H9 (cell line): ENCODE results near the gene DDRGK1. TPM values are rescaled to one million over a fixed set of nuclear protein-coding genes. Genes with fewer than 3 reads are reported as not detected.

ENCODE experiments used
- DNase-seq: peaks from one replicate; pipeline ENCODE4 v3.0.0-alpha.2; 2017
- H2AFZ ChIP-seq: one replicate; pipeline ENCODE4 v1.6.1; 2013; ENCODE audit warnings: mild to moderate bottlenecking, low read length, control low read depth, moderate library complexity
- H2AK5ac ChIP-seq: 2 replicates; pipeline ENCODE4 v1.6.1; 2013; ENCODE audit warnings: low read length, control low read depth, mixed read lengths; ENCODE audit not compliant: insufficient read length
- H2BK120ac ChIP-seq: one replicate; pipeline ENCODE4 v1.6.1; 2013; ENCODE audit warnings: low read depth, mild to moderate bottlenecking, low read length, control low read depth, inconsistent platforms; ENCODE audit not compliant: poor library complexity, severe bottlenecking
- H2BK12ac ChIP-seq: 2 replicates; pipeline ENCODE4 v1.6.1; 2013; ENCODE audit warnings: low read length, control low read depth, mixed read lengths, low read depth; ENCODE audit not compliant: insufficient read length
- H2BK15ac ChIP-seq: 2 replicates; pipeline ENCODE4 v1.6.1; 2013; ENCODE audit warnings: low read depth, low read length, control low read depth
- H2BK20ac ChIP-seq: one replicate; pipeline ENCODE4 v1.6.1; 2013; ENCODE audit warnings: low read depth, mild to moderate bottlenecking, low read length, control low read depth, inconsistent platforms; ENCODE audit not compliant: poor library complexity, severe bottlenecking
- H2BK5ac ChIP-seq: 2 replicates; pipeline ENCODE4 v1.6.1; 2013; ENCODE audit warnings: low read length, control low read depth, mixed read lengths; ENCODE audit not compliant: insufficient read length
- H3K14ac ChIP-seq: 2 replicates; pipeline ENCODE4 v1.6.1; 2013; ENCODE audit warnings: low read length, control low read depth; ENCODE audit not compliant: insufficient read depth
- H3K18ac ChIP-seq: 2 replicates; pipeline ENCODE4 v1.6.1; 2013; ENCODE audit warnings: low read depth, mild to moderate bottlenecking, mixed read lengths, low read length, control low read depth; ENCODE audit not compliant: insufficient read length
- H3K23ac ChIP-seq: 2 replicates; pipeline ENCODE4 v1.6.1; 2013; ENCODE audit warnings: low read length, control low read depth, mixed read lengths, low read depth; ENCODE audit not compliant: insufficient read length
- H3K23me2 ChIP-seq: 2 replicates; pipeline ENCODE4 v1.6.1; 2013; ENCODE audit warnings: low read depth, mild to moderate bottlenecking, mixed read lengths, low read length, control low read depth; ENCODE audit not compliant: insufficient read length, poor library complexity, severe bottlenecking
- H3K27ac ChIP-seq: 2 replicates; pipeline ENCODE4 v1.5.1; 2013; ENCODE audit warnings: low read length, control low read depth, mixed read lengths, low read depth; ENCODE audit not compliant: insufficient read length
- H3K27me3 ChIP-seq: 2 replicates; pipeline ENCODE4 v1.6.1; 2013; ENCODE audit warnings: low read length, control low read depth, inconsistent platforms; ENCODE audit not compliant: insufficient read depth
- H3K4ac ChIP-seq: 2 replicates; pipeline ENCODE4 v1.6.1; 2013; ENCODE audit warnings: low read depth, mild to moderate bottlenecking, control low read depth, inconsistent platforms, low read length, moderate library complexity
- H3K4me1 ChIP-seq: 2 replicates; pipeline ENCODE4 v1.6.1; 2013; ENCODE audit warnings: low read length, control low read depth, inconsistent platforms; ENCODE audit not compliant: insufficient read depth
- H3K4me2 ChIP-seq: 2 replicates; pipeline ENCODE4 v1.6.1; 2013; ENCODE audit warnings: low read length, control low read depth, mixed read lengths; ENCODE audit not compliant: insufficient read length, insufficient read depth
- H3K56ac ChIP-seq: 2 replicates; pipeline ENCODE4 v1.6.1; 2013; ENCODE audit warnings: low read depth, mild to moderate bottlenecking, mixed read lengths, low read length, control low read depth; ENCODE audit not compliant: insufficient read length
- H3K79me1 ChIP-seq: 2 replicates; pipeline ENCODE4 v1.6.1; 2013; ENCODE audit warnings: low read depth, mild to moderate bottlenecking, moderate library complexity, low read length, control low read depth, inconsistent platforms; ENCODE audit not compliant: insufficient read depth, poor library complexity, severe bottlenecking
- H3K79me2 ChIP-seq: 2 replicates; pipeline ENCODE4 v1.6.1; 2013; ENCODE audit warnings: low read length, control low read depth, inconsistent platforms; ENCODE audit not compliant: insufficient read depth
- H3K9ac ChIP-seq: 2 replicates; pipeline ENCODE4 v1.6.1; 2013; ENCODE audit warnings: low read length, control low read depth, mixed read lengths; ENCODE audit not compliant: insufficient read length; ENCODE audit errors: extremely low read depth
- H3K9me3 ChIP-seq: one replicate; pipeline ENCODE4 v1.6.1; 2013; ENCODE audit warnings: low read depth, low read length, inconsistent platforms; ENCODE audit not compliant: control insufficient read depth
- H3T11ph ChIP-seq: one replicate; pipeline ENCODE4 v1.6.1; 2013; ENCODE audit warnings: mild to moderate bottlenecking, low read length, control low read depth, inconsistent platforms
- H4K20me1 ChIP-seq: one replicate; pipeline ENCODE4 v1.6.1; 2013; ENCODE audit not compliant: control insufficient read depth, insufficient read length, insufficient read depth
- H4K5ac ChIP-seq: 2 replicates; pipeline ENCODE4 v1.6.1; 2013; ENCODE audit warnings: low read depth, mild to moderate bottlenecking, mixed read lengths, low read length, control low read depth; ENCODE audit not compliant: insufficient read length
- H4K8ac ChIP-seq: replicated peaks from 2 replicates; pipeline ENCODE4 v1.6.1; 2013; ENCODE audit warnings: low read length, control low read depth, mixed read lengths, low read depth; ENCODE audit not compliant: insufficient read length
- H4K91ac ChIP-seq: 2 replicates; pipeline ENCODE4 v1.6.1; 2013; ENCODE audit warnings: low read depth, mild to moderate bottlenecking, moderate library complexity, mixed read lengths, low read length, control low read depth; ENCODE audit not compliant: insufficient read length
- H3K27ac Mint-ChIP-seq, 3 experiments: 2 replicates in 2 of 3; 3 replicates in 1 of 3; pipeline ENCODE4 v1.8.0; 2020 to 2021; ENCODE audit warnings: mixed read lengths in 3 of 3, mild to moderate bottlenecking in 1 of 3, moderate library complexity in 1 of 3
- H3K27me3 Mint-ChIP-seq: 2 replicates; pipeline ENCODE4 v1.8.0; 2021; ENCODE audit warnings: low read depth, mild to moderate bottlenecking, moderate library complexity, mixed read lengths
- H3K36me3 Mint-ChIP-seq, 3 experiments: 2 replicates in 2 of 3; 3 replicates in 1 of 3; pipeline ENCODE4 v1.8.0; 2020 to 2021; ENCODE audit warnings: low read depth in 3 of 3, mixed read lengths in 3 of 3; ENCODE audit not compliant: insufficient read depth in 1 of 3
- H3K4me1 Mint-ChIP-seq, 2 experiments: 2 replicates each; pipeline ENCODE4 v1.8.0; 2020; ENCODE audit warnings: mixed read lengths in 2 of 2
- H3K4me3 Mint-ChIP-seq, 2 experiments: 2 replicates in 1 of 2; 3 replicates in 1 of 2; pipeline ENCODE4 v1.8.0; 2020 to 2021; ENCODE audit warnings: mild to moderate bottlenecking in 2 of 2, mixed read lengths in 2 of 2, moderate library complexity in 1 of 2
- H3K9me3 Mint-ChIP-seq, 2 experiments: 2 replicates in 1 of 2; 3 replicates in 1 of 2; pipeline ENCODE4 v1.8.0; 2020; ENCODE audit warnings: mild to moderate bottlenecking in 2 of 2, mixed read lengths in 2 of 2, moderate library complexity in 1 of 2
- CTCF ChIP-seq: fragments of 200-600 bp; sonication (generic); conservative IDR thresholded peaks from 3 replicates; pipeline ENCODE4 v1.8.0; 2021; ENCODE audit warnings: antibody characterized with exemption, mild to moderate bottlenecking
- WGBS: extraction: QIAGEN DNeasy Blood & Tissue Kit; methylation state at CpG from one replicate; pipeline ENCODE4 v1.1.7; 2013; ENCODE audit warnings: missing lambda C conversion rate, low lambda C conversion rate, mixed read lengths; ENCODE audit not compliant: insufficient read length; ENCODE audit errors: extremely low coverage; 5-methylcytosine and 5-hydroxymethylcytosine counted together
- total RNA-seq: library from RNA; stranded (reverse); gene quantifications from 2 replicates; pipeline ENCODE4 v1.2.1, GENCODE V29; 2021

Gene DDRGK1
- total RNA-seq, 1 experiment from 2014 or later: 58.1 TPM

- Histone ChIP-seq H2BK20ac (no peak overlapping the region), H3T11ph (no peak overlapping the region), H2BK120ac (no peak overlapping the region), H3K4me2 (no peak overlapping the region), H3K79me1 (no peaks in the 10 kb centered on the region), H4K20me1 (no peaks in the 10 kb centered on the region), H3K27ac (no peak overlapping the region), H3K4me1 (no peaks in the 10 kb centered on the region; the same call in 1 of the 2 replicates), H3K23ac (no peak overlapping the region), H3K9me3 (no peaks in the 10 kb centered on the region), H3K56ac (no peak overlapping the region), H3K23me2 (peaks cover 9% of the 10 kb centered on the region), H2BK15ac (no peak overlapping the region), H3K27me3 (no peaks in the 10 kb centered on the region), H4K8ac (no peak overlapping the region), H3K4ac (no peak overlapping the region), H3K18ac (no peak overlapping the region), H3K79me2 (no peaks in the 10 kb centered on the region), H3K9ac (no peak overlapping the region), H2BK5ac (no peak overlapping the region), H2AK5ac (no peak overlapping the region), H3K14ac (no peak overlapping the region), H4K91ac (no peak overlapping the region), H2BK12ac (no peak overlapping the region), H2AFZ (no peak overlapping the region), H4K5ac (no peak overlapping the region)
- peaks cover 17 to 34% of the 10 kb centered on the region in 2 experiments for H3K4me1 Mint-ChIP-seq
- TF ChIP-seq CTCF: no peak
- H3K27me3 Mint-ChIP-seq: peaks cover 6% of the 10 kb centered on the region; the same call in 1 of the 2 replicates
- no peak overlapping the region; a peak in 1 of 7 replicates for H3K27ac Mint-ChIP-seq
- no peak for DNase-seq
- no CpG with 5 or more reads among the region's 13 CpGs for WGBS
- no peaks in the 10 kb centered on the region; a peak in 1 of 5 replicates for H3K9me3 Mint-ChIP-seq
- H3K4me3 Mint-ChIP-seq: no peak overlapping the region
- H3K36me3 Mint-ChIP-seq: peaks cover 7 to 24% (median 7%) of the 10 kb centered on the region in 3 experiments; a peak in 5 of 7 replicates
These were observed 38.1 kb downstream of the DDRGK1 start for GRCh38 chr20:3166338-3166912.
